ENCODE data around the gene IRF8. TPM values are rescaled to one million over a fixed set of nuclear protein-coding genes. Genes with fewer than 3 reads are reported as not detected.

Gene IRF8
- total RNA-seq, 1 donor from 2014 or later: 20.0 TPM

- no peak for DNase-seq (ENCODE audit: low spot score in 2 of 2)
- no peak overlapping the region for H3K4me3 ChIP-seq
- H3K27ac ChIP-seq: no peak overlapping the region
Measured at GRCh38 chr16:85963753-85964285, 64.9 kb downstream of the IRF8 start.

GRCh38 chr16:85965125-85965524, 66.2 kb downstream of the IRF8 start:
- Histone ChIP-seq H3K27ac (no peak overlapping the region), H3K4me1 (no peaks in the 10 kb centered on the region), H3K9me3 (no peaks in the 10 kb centered on the region), H3K4me3 (no peak overlapping the region), H3K27me3 (no peaks in the 10 kb centered on the region), H3K36me3 (no peaks in the 10 kb centered on the region)
- DNase-seq (ENCODE audit: low spot score in 2 of 2): no peak
- TF ChIP-seq CTCF (IDR thresholded peaks at IDR 0.05): no peak
- intact Hi-C loops (cut with DNase I): no loop called here

More at GRCh38 chr16:85963753-85964285, 64.9 kb downstream of the IRF8 start:
- H3K4me1 ChIP-seq: no peaks in the 10 kb centered on the region
- no peaks in the 10 kb centered on the region for H3K36me3 ChIP-seq
- TF ChIP-seq CTCF (IDR thresholded peaks at IDR 0.05): no peak
- intact Hi-C loops (cut with DNase I): no loop called here
- no peaks in the 10 kb centered on the region for H3K9me3 ChIP-seq
- H3K27me3 ChIP-seq: no peaks in the 10 kb centered on the region

GRCh38 chr16:85967111-85967510, 68.1 kb downstream of the IRF8 start:
- DNase-seq (ENCODE audit: low spot score in 2 of 2): no peak
- H3K27me3 ChIP-seq: no peaks in the 10 kb centered on the region
- intact Hi-C loops (cut with DNase I): no loop called here
- no peaks in the 10 kb centered on the region for H3K9me3 ChIP-seq
- no peak for TF ChIP-seq CTCF (IDR thresholded peaks at IDR 0.05)
- no peak overlapping the region for H3K27ac ChIP-seq
- H3K4me3 ChIP-seq: no peak overlapping the region
- no peaks in the 10 kb centered on the region for H3K4me1 ChIP-seq
- H3K36me3 ChIP-seq: no peaks in the 10 kb centered on the region

GRCh38 chr16:85968041-85968920, 69.3 kb downstream of the IRF8 start:
- Histone ChIP-seq H3K27me3 (no peaks in the 10 kb centered on the region), H3K4me1 (no peaks in the 10 kb centered on the region), H3K27ac (no peak overlapping the region), H3K4me3 (no peak overlapping the region), H3K36me3 (no peaks in the 10 kb centered on the region), H3K9me3 (no peaks in the 10 kb centered on the region)
- intact Hi-C loops (cut with DNase I): no loop called here
- TF ChIP-seq CTCF (IDR thresholded peaks at IDR 0.05): no peak
- no peak for DNase-seq (ENCODE audit: low spot score in 2 of 2)

GRCh38 chr16:85969159-85969558, 70.2 kb downstream of the IRF8 start:
- no peaks in the 10 kb centered on the region for H3K27me3 ChIP-seq
- H3K27ac ChIP-seq: no peak overlapping the region
- no peaks in the 10 kb centered on the region for H3K4me1 ChIP-seq
- no peaks in the 10 kb centered on the region for H3K36me3 ChIP-seq
- no peak for TF ChIP-seq CTCF (IDR thresholded peaks at IDR 0.05)
- intact Hi-C loops (cut with DNase I): no loop called here
- no peak overlapping the region for H3K4me3 ChIP-seq
- H3K9me3 ChIP-seq: no peaks in the 10 kb centered on the region
- DNase-seq (ENCODE audit: low spot score in 2 of 2): no peak
